NK-92 (cell line): Measurements from ENCODE around the gene NRG3.

Experiments
- DNase-seq: peaks from one replicate; lab custom pipeline; 2025; ENCODE audit not compliant: unreplicated experiment; lab: John Stamatoyannopoulos, UW

The NRG3 gene

GRCh38 chr10:82554381-82554780 is 679.4 kb downstream of the NRG3 start:
- no peak for DNase-seq

GRCh38 chr10:82558014-82558607 is 683.1 kb downstream of the NRG3 start:
- no peak for DNase-seq

DNA sequence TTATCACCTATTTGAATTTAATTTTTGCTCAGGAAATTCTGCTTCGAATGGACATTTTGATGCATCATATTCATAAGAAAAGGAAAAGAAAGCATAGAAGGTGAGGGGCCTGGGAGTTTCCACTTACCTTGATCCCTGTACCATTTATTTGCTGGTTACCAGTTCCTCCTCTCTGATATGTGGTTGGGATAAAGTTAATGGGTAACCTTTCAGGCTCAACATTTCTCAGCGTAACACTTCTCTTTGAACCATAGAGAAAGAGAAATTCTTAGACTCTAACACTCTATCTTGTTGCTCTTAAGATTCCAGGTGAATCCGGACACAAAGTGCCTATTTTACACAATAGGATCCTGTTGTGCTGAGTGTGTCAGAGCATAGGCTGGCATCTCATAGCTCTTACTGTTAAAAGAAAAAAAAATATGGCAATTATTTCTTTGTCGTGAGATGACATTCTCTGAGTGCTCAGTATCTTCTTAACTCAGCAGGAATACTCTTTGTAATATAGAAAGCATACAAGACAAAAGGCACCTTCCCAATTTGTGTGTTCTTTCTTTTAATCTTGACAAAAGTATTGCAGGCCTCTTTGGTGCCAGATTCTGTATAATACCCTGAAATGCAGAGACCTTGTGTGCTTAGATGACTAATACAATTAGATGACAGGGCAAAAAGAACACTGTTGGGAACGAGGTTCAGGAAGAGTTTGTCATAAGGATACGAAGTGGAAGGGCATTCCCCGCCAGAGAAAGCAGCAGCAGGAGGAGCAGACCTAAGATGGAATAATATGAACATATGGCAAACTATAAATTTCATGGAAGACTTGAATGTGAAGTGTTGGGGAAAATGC is 689.6 kb downstream of the NRG3 start:
- no peak for DNase-seq

GRCh38 chr10:82565197-82565575 is 690.2 kb downstream of the NRG3 start:
- no peak for DNase-seq

- no peak for DNase-seq
Observed at GRCh38 chr10:82572744-82573143, 697.8 kb downstream of the NRG3 start.

DNA sequence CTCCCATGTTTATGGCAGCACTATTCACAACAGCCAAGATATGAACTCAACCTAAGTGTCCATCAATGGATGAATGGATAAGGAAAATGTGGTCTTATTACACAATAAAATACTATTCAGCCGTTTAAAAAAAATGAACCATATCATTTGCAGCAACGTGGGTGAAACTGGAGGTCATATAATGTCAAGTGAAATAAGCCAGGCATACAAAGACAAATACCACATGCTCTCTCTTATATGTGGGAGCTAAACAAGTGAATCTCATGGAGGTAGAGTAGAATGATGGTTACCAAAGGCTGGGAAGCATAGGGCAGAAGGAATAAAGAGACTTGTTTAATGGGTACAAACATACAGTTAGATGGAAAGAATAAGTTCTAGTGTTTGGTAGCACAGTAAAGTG is 699.1 kb downstream of the NRG3 start:
- DNase-seq: no peak

GRCh38 chr10:82575318-82575717 is 700.3 kb downstream of the NRG3 start:
- DNase-seq: no peak

GRCh38 chr10:82576093-82576492 is 701.1 kb downstream of the NRG3 start:
- DNase-seq: no peak

DNA sequence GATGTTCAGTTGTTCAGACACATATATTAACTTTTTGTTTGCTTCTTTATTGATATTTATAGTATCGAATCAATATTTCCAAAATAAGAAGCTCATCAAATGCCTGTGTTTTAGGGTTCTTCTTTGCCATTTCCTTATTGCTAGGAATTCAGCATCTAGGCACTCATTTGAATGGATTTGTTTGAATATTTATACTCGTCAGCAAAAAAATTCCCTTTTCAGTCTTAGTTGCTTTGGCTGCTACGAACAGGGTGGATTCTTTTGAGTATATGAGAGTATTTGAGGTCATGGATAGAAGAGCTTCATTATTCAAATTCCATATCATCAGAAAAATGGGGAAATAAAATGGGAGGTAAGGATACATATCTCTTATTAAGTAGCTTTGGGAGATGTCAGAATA is 706.9 kb downstream of the NRG3 start:
- no peak for DNase-seq

- no peak for DNase-seq
Observed at GRCh38 chr10:82591421-82591820, 716.4 kb downstream of the NRG3 start.

DNA sequence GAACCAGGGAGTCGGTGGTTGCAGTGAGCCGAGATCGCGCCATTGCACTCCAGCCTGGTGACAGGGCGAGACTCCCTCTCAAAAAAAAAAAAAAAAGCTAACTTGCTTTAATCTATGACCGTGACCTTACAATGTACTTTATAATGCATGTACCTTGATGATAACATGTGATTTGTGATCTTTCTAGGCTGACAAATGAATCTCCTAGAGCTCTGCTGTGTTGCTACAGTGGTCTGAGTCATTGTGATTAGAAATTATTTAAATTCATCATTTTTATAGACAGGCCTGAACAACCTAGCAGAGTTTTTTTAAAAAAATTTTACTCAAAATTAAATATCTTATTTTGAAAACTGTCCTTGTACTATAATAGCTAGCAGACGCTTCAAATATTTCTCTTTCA is 722.8 kb downstream of the NRG3 start:
- DNase-seq: no peak

- DNase-seq: no peak
Observed at GRCh38 chr10:82609845-82610244, 734.9 kb downstream of the NRG3 start.

DNA sequence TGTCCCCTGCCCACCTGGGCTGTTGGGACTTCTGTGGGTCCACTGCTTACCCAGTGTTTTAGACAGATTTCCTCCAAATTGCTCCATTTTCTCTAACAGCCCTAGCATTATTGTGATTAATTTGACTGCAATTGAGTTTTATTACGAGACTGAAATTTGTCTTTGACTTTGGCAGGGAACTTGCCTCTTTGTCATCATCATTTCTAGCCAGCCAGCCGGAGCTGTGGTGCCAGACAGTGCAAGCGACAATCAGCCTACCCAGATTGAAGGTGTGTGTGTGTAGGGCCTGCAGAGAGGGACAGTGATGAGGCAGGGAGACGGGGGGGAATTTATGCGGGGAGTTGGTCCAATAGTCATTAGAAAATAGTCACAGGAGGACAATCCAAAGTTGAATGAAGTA is 743.0 kb downstream of the NRG3 start:
- DNase-seq: no peak

GRCh38 chr10:82621680-82622079 is 746.7 kb downstream of the NRG3 start:
- no peak for DNase-seq

DNA sequence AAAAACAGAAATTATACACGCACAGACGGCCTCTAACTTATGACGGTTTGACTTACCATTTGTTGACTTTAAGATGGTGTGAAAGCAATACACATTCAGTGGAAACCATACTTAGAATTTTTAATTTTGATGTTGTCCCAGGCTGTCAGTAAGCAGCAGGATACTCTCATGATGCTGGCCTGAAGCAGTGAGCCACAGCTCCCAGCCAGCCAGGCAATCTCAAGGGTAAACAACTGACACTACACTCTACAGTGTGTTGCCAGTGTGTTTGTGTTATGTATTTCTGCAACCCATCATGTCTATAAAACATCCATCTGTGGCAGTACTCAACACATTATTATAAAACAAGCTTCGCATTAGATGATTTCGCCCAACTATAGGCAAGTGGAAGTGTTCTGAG is 747.5 kb downstream of the NRG3 start:
- DNase-seq: no peak

DNA sequence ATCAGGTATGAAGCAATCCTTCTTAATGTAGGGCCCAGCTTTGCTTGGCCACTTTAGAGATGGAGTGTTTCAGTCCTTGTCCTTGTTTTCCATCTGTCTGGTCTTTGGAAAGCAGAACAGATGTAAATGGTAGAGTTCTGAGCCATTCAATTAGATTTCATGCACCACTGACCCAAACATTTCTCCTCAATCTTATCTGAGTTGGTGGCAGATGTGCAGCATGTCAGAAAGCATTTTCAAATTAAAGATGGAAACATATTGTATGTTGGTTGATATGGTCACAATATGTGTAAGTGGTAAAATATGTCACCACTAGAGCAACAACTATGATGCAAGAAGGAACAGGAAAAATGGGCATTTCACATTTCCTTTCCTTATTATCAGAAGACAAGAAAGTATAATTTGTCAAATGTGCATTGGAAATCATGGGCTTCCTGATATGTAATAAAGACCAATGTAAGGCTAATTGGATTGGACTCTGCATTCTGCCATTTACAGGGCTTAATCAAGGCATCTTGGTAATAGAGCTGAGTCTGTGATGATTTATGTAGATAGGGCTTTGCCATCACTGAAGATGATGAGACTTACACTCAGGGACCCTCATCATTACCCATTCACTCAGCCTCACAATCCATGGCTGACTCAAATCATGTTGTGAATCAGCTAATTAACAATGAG is 750.7 kb downstream of the NRG3 start:
- DNase-seq: no peak

DNA sequence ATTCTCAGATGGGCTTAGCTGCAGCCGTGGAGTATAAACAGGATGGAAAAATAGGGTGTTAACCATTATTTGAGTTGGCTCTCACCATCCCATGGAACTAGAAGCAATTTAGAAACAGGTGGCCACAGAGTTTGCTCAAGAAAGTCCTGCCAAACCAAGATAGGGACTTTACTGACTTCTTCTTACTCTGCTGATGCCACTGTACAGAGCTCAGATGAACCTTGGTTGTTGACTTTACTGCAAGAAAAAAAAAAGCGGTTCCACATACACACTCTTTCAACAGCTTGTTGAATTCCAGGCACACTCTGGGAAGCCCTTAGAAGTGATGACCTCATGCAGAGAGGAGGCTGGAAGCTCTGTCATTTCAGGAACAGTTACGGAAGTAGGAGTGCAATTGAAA is 753.4 kb downstream of the NRG3 start:
- DNase-seq: no peak

- DNase-seq: no peak
Observed at GRCh38 chr10:82643076-82643475, 768.1 kb downstream of the NRG3 start.

DNA sequence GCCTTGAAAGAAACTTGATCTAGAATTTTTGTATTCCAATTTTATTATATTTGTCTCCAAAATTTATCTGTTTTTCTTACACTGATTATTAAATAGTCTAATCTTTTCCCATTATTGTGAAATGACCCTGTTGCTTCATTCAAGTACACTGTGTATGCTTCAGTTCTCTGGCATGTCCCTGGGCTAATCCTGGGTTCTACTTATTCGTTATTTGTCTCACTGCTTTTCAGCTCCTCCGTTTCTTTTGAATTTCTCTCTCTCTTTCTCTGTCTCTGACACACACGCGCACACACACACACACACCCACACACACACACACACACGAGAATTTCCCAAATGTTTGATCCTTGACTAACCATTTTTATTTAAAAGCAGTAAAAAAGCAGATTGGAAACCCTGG is 768.6 kb downstream of the NRG3 start:
- DNase-seq: no peak

DNA sequence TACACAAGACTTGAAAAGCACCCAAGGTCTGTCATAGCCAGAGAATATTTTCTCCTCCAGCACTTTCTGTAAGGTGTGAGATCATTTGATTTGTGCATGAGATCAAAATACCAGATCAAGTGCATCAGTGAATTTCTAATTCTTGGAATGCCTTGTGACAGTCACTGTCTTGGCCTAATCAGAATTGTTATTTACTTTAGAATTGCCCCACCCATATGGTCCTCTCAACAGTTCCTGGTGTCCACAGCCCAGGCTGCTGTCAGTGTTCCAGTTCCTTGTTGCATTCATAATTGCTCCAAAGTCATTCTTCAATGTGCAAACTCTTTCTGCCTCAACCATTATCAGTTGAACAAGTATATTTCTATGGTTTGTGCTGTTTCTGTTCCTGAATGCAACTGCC is 770.2 kb downstream of the NRG3 start:
- DNase-seq: no peak

GRCh38 chr10:82653244-82654155 is 778.5 kb downstream of the NRG3 start:
- DNase-seq: no peak
